Spleen (tissue), 7 donors: ENCODE measurements around the gene PRKCQ.

ENCODE experiments used
- POLR2A ChIP-seq, 3 donors: fragments of 450-650 bp; IDR thresholded peaks; one replicate each; pipeline ENCODE4 v1.5.1; 2017; ENCODE audit warnings: antibody characterized with exemption in 3 of 3, mild to moderate bottlenecking in 1 of 3
- POLR2AphosphoS5 ChIP-seq, 3 donors: sonication (generic); formaldehyde crosslinking; IDR thresholded peaks; one replicate each; pipeline ENCODE4 v1.5.1; 2017; ENCODE audit warnings: antibody characterized with exemption in 3 of 3
- TF ChIP-seq, protein P1 (sequence below), 11 experiments: fragments of 200-600 bp in 7 of 11; fragments of 450-650 bp in 4 of 11; sonication (generic) in 4 of 11; IDR thresholded peaks in 8 of 11; conservative IDR thresholded peaks in 3 of 11; 1 replicate in 7 of 11; 2 replicates in 4 of 11; pipeline versions ENCODE4 v1.4.0 to v1.8.0; 2016 to 2021; ENCODE audit warnings: antibody characterized with exemption in 11 of 11, inconsistent platforms in 4 of 11, mild to moderate bottlenecking in 1 of 11
- donor health status: DM: no; HTN: no; CAD: no; lungs with moderate emphysema.
- donor health status: DM: no; HTN: no; CAD: no.
- donor health status: DM: no; HTN: no; CAD: no.

DNA sequence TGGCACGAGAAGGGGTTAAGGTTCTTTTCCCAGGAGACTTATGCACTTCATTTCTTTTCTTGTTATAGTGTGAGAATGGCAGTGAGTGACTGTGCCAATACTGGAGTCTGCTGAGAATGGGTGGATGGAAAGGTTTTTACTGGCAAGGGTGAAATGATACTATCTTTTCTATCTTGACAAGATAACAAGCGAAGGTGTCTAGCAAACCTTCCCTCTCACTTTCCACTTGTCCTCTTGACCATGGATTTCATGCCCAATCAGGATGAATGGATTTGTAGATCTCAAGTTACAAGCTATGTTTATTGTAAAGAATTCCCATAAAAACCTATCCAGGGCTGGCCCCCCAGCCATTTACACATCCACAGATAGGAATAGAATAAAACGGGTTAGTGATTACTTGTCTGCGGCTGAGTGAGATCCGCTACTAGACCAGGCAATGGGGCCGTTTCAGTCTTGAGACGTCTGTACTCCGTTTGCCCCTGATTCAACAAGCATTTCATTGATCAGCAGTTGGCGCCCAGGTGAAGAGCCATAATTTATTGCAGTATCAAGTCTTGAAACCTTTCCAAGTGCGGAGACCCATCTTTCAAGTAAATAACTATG lies 152.6 kb downstream of the PRKCQ start:
- TF ChIP-seq, protein P1, sequence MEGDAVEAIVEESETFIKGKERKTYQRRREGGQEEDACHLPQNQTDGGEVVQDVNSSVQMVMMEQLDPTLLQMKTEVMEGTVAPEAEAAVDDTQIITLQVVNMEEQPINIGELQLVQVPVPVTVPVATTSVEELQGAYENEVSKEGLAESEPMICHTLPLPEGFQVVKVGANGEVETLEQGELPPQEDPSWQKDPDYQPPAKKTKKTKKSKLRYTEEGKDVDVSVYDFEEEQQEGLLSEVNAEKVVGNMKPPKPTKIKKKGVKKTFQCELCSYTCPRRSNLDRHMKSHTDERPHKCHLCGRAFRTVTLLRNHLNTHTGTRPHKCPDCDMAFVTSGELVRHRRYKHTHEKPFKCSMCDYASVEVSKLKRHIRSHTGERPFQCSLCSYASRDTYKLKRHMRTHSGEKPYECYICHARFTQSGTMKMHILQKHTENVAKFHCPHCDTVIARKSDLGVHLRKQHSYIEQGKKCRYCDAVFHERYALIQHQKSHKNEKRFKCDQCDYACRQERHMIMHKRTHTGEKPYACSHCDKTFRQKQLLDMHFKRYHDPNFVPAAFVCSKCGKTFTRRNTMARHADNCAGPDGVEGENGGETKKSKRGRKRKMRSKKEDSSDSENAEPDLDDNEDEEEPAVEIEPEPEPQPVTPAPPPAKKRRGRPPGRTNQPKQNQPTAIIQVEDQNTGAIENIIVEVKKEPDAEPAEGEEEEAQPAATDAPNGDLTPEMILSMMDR (IDR thresholded peaks at IDR 0.05 in 8 of 11, conservative IDR thresholded peaks at IDR 0.05 in 3 of 11): no peak
- no peak for TF ChIP-seq POLR2AphosphoS5 (IDR thresholded peaks at IDR 0.05)
- no peak for TF ChIP-seq POLR2A (IDR thresholded peaks at IDR 0.05)
